ENCODE measurements around the gene KMT2C.

Gene KMT2C

GRCh38 chr7:152128252-152128651 lies 307.6 kb downstream of the KMT2C start:
- H3K4me3 ChIP-seq (ENCODE audit: low read depth, low read length), result no peak overlapping the region
- TF ChIP-seq CTCF (IDR thresholded peaks at IDR 0.05; ENCODE audit: low read depth, low read length), result no peak

- no peak for TF ChIP-seq CTCF (IDR thresholded peaks at IDR 0.05; ENCODE audit: low read depth, low read length)
- no peak overlapping the region for H3K4me3 ChIP-seq (ENCODE audit: low read depth, low read length)
Measured at GRCh38 chr7:152127229-152127628, 308.6 kb downstream of the KMT2C start.

GRCh38 chr7:152126741-152127140 lies 309.1 kb downstream of the KMT2C start:
- no peak for TF ChIP-seq CTCF (IDR thresholded peaks at IDR 0.05; ENCODE audit: low read depth, low read length)
- no peak overlapping the region for H3K4me3 ChIP-seq (ENCODE audit: low read depth, low read length)

DNA sequence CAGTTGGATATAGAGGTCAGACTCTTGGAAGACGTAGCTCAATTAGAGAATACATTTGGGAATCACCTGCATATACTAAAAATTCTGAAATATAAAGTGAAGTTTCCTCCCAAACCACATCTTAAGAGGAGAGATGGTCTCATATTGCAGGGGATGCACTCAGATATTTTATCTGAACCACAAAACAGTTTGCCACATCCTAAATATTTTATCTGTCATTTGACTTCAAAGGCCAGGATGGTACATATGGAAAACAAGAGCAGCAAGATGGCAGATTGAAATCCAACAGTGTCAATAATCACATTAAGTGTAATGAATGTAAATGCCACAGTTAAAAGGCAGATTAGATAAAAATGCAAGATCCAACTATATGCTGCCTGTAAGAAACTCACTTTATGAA lies 313.3 kb downstream of the KMT2C start:
- H3K4me3 ChIP-seq (ENCODE audit: low read depth, low read length), result no peak overlapping the region
- no peak for TF ChIP-seq CTCF (IDR thresholded peaks at IDR 0.05; ENCODE audit: low read depth, low read length)

DNA sequence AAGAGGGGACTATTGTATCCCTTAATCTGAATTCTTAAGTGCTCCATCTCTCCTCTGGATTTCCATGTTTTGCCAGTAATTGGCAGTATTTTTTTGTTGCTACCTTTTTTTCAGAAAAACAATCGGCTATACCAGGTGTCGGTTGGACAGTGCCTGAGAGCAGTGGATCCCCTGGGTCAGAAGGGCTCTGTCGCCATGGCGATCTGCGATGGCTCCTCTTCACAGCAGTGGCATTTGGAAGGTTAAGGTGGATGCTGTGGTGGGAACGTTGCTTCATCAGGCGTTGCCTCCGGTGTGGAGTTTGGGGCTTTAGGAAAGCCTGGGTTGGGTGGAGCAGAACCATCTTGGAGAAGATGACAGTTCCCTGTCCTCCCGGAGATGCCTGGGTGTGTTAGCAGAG lies 314.4 kb downstream of the KMT2C start:
- TF ChIP-seq CTCF (IDR thresholded peaks at IDR 0.05; ENCODE audit: low read depth, low read length), result no peak
- H3K4me3 ChIP-seq (ENCODE audit: low read depth, low read length), result no peak overlapping the region

DNA sequence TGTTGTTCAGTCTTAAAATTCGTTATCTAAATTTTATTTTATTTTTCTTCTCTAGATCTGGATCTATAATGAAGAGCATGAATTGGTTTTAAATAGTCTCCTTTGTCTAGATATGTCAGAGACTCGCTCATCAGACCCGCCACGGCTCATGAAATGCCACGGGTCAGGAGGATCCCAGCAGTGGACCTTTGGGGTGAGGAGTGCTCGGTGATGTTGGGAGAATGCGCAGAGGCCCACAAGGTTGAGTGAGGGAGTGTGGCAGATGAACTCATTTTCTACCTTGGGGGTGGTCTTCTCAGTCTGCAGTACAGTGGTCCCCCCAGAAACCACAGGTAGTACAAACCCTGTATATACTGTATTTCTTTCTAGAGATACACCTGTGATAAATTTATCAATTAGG lies 315.0 kb downstream of the KMT2C start:
- H3K4me3 ChIP-seq (ENCODE audit: low read depth, low read length), result no peak overlapping the region
- no peak for TF ChIP-seq CTCF (IDR thresholded peaks at IDR 0.05; ENCODE audit: low read depth, low read length)

DNA sequence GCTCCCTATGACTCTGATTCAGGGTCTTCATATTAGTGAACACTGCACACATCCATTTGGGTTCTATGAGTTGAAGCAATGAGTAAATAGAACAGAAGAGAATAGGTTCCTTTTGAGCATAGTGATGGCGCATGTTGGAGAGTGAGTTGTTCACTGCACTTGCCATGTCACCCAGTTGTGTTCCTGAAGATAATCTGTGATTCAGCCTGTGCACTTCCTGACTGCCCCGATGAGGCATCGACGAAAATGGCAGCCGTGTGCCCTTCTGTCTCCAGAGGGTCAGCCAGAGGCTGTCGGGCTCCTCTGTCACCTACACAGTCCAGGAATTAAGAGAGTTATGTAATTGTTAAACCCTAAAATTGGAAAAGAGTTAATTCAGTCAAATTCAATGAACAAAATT lies 315.6 kb downstream of the KMT2C start:
- H3K4me3 ChIP-seq (ENCODE audit: low read depth, low read length), result no peak overlapping the region
- TF ChIP-seq CTCF (IDR thresholded peaks at IDR 0.05; ENCODE audit: low read depth, low read length), result no peak
